Keratinocyte (primary cell): ENCODE results near the gene NUDT14. TPM values are rescaled to one million over a fixed set of nuclear protein-coding genes. Genes with fewer than 3 reads are reported as not detected.

Experiments
- DNase-seq: peaks from one replicate; pipeline ENCODE4 v3.0.0-alpha.2; 2011; ENCODE audit warnings: low read depth, missing footprints, low spot score
- FAIRE-seq: peaks from 2 replicates; lab custom pipeline; 2011; peaks lifted over from hg19 to GRCh38; lab: Jason Lieb, UNC
- H2AFZ ChIP-seq: 2 replicates; pipeline ENCODE4 v1.6.0; 2012; ENCODE audit warnings: low read length, control low read depth, inconsistent platforms; ENCODE audit not compliant: control insufficient read depth
- H3K27ac ChIP-seq: 2 replicates; pipeline ENCODE4 v1.5.1; 2011; ENCODE audit warnings: low read length; ENCODE audit not compliant: control insufficient read depth, insufficient read depth
- H3K27me3 ChIP-seq: 3 replicates; pipeline ENCODE4 v1.6.0; 2011; ENCODE audit warnings: low read length; ENCODE audit not compliant: control insufficient read depth, insufficient read depth; ENCODE audit errors: extremely low read depth
- H3K36me3 ChIP-seq, 2 experiments: 2 replicates in 1 of 2; 3 replicates in 1 of 2; pipeline ENCODE4 v1.5.1; 2011; ENCODE audit warnings: low read length in 2 of 2, mild to moderate bottlenecking in 1 of 2; ENCODE audit not compliant: control insufficient read depth in 2 of 2, insufficient read depth in 2 of 2; ENCODE audit errors: extremely low read depth in 1 of 2
- H3K4me1 ChIP-seq: 3 replicates; pipeline ENCODE4 v1.5.1; 2011; ENCODE audit warnings: low read length; ENCODE audit not compliant: control insufficient read depth, insufficient read depth; ENCODE audit errors: extremely low read depth
- H3K4me2 ChIP-seq: 3 replicates; pipeline ENCODE4 v1.6.0; 2011; ENCODE audit warnings: low read depth, low read length; ENCODE audit not compliant: control insufficient read depth, insufficient read depth; ENCODE audit errors: extremely low read depth
- H3K4me3 ChIP-seq, 3 experiments: fragments of 200-600 bp in 1 of 3; sonication (generic) in 1 of 3; 2 replicates in 2 of 3; 3 replicates in 1 of 3; pipeline ENCODE4 v1.5.1; 2011 to 2016; ENCODE audit warnings: low read length in 3 of 3, mild to moderate bottlenecking in 3 of 3, control low read depth in 2 of 3, inconsistent platforms in 1 of 3, low read depth in 1 of 3, mixed read lengths in 1 of 3, mixed run types in 1 of 3, moderate library complexity in 1 of 3; ENCODE audit not compliant: control insufficient read depth in 2 of 3, insufficient read depth in 2 of 3; ENCODE audit errors: extremely low read depth in 1 of 3
- H3K79me2 ChIP-seq: 2 replicates; pipeline ENCODE4 v1.6.0; 2012; ENCODE audit warnings: low read length; ENCODE audit not compliant: control insufficient read depth, insufficient read depth
- H3K9ac ChIP-seq: 3 replicates; pipeline ENCODE4 v1.6.0; 2011; ENCODE audit warnings: low read length; ENCODE audit not compliant: control insufficient read depth, insufficient read depth; ENCODE audit errors: extremely low read depth
- H3K9me1 ChIP-seq: 3 replicates; pipeline ENCODE4 v1.6.0; 2011; ENCODE audit warnings: low read length; ENCODE audit not compliant: control insufficient read depth, insufficient read depth; ENCODE audit errors: extremely low read depth
- H3K9me3 ChIP-seq: 2 replicates; pipeline ENCODE4 v1.5.1; 2012; ENCODE audit warnings: low read depth, low read length; ENCODE audit not compliant: control insufficient read depth
- H4K20me1 ChIP-seq: 3 replicates; pipeline ENCODE4 v1.6.0; 2011; ENCODE audit warnings: low read length; ENCODE audit not compliant: control insufficient read depth, insufficient read depth; ENCODE audit errors: extremely low read depth
- EZH2 ChIP-seq: IDR thresholded peaks from one replicate; pipeline ENCODE4 v1.6.1; 2012; ENCODE audit warnings: inconsistent platforms, mild to moderate bottlenecking, low read length, moderate library complexity
- dilution Hi-C: fragments of 300-500 bp; cut with MboI; formaldehyde crosslinking; loops from one replicate; pipeline ENCODE4 v1.7.0; 2020; ENCODE audit warnings: low sequenced_read_pairs; ENCODE audit not compliant: extremely low pct_ligation_motif_present
- polyA plus RNA-seq, 5 experiments: library from polyadenylated mRNA; depleted of rRNA in 3 of 5; stranded (reverse) in 3 of 5; stranded (forward) in 1 of 5; unstranded in 1 of 5; fragments of >200 nt; gene quantifications; 1 replicate in 1 of 5; 2 replicates in 3 of 5; 3 replicates in 1 of 5; pipeline versions ENCODE4 v1.2.1 to v1.2.3, GENCODE V29; 2011 to 2012; ENCODE audit warnings: missing spikeins in 2 of 5, low read depth in 1 of 5, low replicate concordance in 1 of 5
- TF ChIP-seq, protein P1 (sequence below), 3 experiments: IDR thresholded peaks in 1 of 3; conservative IDR thresholded peaks in 1 of 3; optimal IDR thresholded peaks in 1 of 3; 2 replicates in 2 of 3; 3 replicates in 1 of 3; pipeline versions ENCODE3 to v1.5.1; 2011; ENCODE audit warnings: low read length in 3 of 3, mild to moderate bottlenecking in 3 of 3, moderate library complexity in 2 of 3, control low read depth in 1 of 3, inconsistent platforms in 1 of 3; ENCODE audit not compliant: insufficient read depth in 2 of 3; ENCODE audit errors: extremely low read depth in 1 of 3

Gene NUDT14
- polyA plus RNA-seq, 1 donor (not counting 4 experiments of a cell fraction or from before 2014, with no cell fraction given): 15.6 TPM

DNA sequence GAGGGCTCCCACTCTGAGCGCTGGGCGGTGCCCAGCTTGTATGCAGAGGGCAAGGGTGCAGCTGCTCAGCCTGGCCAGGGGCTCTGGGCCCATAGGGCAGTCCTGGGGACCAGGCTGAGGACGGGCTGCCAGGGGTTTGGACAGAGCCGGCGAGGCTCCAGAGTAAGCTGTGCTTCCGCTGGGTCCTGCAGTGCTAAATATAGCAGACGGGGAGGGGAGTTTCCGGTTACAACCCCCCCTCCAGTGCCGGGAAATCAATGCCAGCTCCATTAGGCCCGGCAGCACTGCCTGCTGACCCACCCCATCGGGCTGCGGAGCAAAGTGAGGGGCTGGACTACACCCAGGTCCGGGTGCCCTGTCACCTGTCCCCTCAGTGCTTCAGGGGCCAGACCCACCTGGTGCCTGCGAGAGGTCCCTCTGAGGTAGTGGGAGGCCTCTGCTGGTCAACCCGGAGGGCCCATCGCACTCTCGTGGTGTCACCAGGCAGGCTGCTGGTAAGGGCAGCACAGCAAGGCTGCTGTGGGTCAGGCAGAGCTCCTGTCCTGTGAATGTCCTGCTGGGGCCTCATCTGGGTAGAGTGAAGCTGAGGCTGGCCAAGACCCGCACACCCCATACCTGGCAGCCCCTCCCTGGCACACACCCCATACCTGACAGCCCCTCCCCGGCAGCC, 10.0 kb downstream of the NUDT14 start:
- Histone ChIP-seq H3K9ac (no peak overlapping the region), H3K36me3 (peaks cover 0 to 3% of the 10 kb centered on the region in 2 experiments), H3K79me2 (peaks cover 8% of the 10 kb centered on the region), H3K4me3 (no peak overlapping the region), H3K4me1 (peaks cover 28% of the 10 kb centered on the region), H3K4me2 (no peak overlapping the region), H3K27ac (no peak overlapping the region), H4K20me1 (no peaks in the 10 kb centered on the region), H2AFZ (no peak overlapping the region), H3K9me3 (no peaks in the 10 kb centered on the region), H3K9me1 (no peaks in the 10 kb centered on the region), H3K27me3 (peaks cover 9% of the 10 kb centered on the region)
- FAIRE-seq (no peak), DNase-seq (no peak)
- dilution Hi-C loops: no loop called here
- TF ChIP-seq, protein P1, sequence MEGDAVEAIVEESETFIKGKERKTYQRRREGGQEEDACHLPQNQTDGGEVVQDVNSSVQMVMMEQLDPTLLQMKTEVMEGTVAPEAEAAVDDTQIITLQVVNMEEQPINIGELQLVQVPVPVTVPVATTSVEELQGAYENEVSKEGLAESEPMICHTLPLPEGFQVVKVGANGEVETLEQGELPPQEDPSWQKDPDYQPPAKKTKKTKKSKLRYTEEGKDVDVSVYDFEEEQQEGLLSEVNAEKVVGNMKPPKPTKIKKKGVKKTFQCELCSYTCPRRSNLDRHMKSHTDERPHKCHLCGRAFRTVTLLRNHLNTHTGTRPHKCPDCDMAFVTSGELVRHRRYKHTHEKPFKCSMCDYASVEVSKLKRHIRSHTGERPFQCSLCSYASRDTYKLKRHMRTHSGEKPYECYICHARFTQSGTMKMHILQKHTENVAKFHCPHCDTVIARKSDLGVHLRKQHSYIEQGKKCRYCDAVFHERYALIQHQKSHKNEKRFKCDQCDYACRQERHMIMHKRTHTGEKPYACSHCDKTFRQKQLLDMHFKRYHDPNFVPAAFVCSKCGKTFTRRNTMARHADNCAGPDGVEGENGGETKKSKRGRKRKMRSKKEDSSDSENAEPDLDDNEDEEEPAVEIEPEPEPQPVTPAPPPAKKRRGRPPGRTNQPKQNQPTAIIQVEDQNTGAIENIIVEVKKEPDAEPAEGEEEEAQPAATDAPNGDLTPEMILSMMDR (optimal IDR thresholded peaks at IDR 0.05 in 1 of 3, IDR thresholded peaks at IDR 0.05 in 1 of 3, conservative IDR thresholded peaks at IDR 0.05 in 1 of 3; ENCODE audit: extremely low read depth in 1 of 3, insufficient read depth in 2 of 3, low read length in 3 of 3): no peak
- no peak for TF ChIP-seq EZH2

DNA sequence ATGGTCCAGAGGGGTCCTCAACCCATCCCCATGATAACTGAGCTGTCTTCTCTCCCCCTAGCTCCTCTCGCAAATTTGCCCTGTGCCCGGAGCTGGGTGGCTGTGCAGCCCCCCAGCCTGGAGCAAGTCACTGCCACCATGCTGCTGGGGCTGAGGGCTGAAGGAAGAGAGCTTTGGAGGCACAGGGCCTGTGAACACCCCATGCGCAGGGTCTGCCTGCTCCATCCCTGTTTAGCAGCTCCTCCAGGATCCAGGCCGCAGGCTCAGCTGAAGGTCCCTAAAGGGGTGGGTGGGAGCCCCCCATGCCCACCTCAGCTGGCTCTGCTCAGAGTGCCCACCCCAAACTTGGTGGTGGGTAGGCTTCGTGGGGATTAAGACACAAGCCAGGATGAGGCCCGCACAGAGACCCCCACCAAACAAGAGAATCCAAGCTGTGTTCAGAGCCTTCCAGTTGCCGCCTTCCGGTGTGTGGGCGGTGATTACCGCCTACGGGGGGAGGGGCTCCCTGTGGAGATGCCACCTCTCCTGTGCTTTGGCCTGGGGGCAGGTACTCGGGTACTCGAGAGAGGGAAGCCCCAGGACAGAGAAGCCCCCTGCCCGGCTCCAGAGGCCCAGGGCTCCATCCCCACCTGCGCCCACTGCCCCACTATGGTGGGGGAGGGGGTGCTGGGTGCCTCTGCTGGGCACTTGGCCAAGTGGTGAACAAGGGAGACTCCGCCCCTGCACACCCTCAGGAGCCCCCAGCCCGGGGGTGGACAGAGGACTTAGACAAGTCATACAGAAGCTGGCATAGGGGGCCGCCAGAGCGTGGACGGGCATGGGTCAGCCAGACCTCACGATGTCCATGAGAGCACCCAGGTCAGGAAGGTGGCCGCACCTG, 11.1 kb downstream of the NUDT14 start:
- FAIRE-seq: no peak
- H2AFZ ChIP-seq: no peak overlapping the region
- H3K27ac ChIP-seq: no peak overlapping the region
- TF ChIP-seq, protein P1 (optimal IDR thresholded peaks at IDR 0.05 in 1 of 3, IDR thresholded peaks at IDR 0.05 in 1 of 3, conservative IDR thresholded peaks at IDR 0.05 in 1 of 3; ENCODE audit: extremely low read depth in 1 of 3, insufficient read depth in 2 of 3, low read length in 3 of 3): no peak
- no peak for TF ChIP-seq EZH2
- dilution Hi-C loops: no loop called here
- H3K27me3 ChIP-seq: peaks cover 9% of the 10 kb centered on the region
- peaks cover 0 to 3% of the 10 kb centered on the region in 2 experiments for H3K36me3 ChIP-seq
- no peaks in the 10 kb centered on the region for H3K9me3 ChIP-seq
- H4K20me1 ChIP-seq: peaks cover 5% of the 10 kb centered on the region
- no peak for DNase-seq
- peaks cover 33% of the 10 kb centered on the region for H3K4me1 ChIP-seq
- no peak overlapping the region for H3K9ac ChIP-seq
- peaks cover 3% of the 10 kb centered on the region for H3K9me1 ChIP-seq
- H3K4me3 ChIP-seq: no peak overlapping the region
- no peak overlapping the region for H3K4me2 ChIP-seq
- H3K79me2 ChIP-seq: peaks cover 20% of the 10 kb centered on the region
